HepG2 (cell line): ENCODE measurements around the gene MYO3A.

ENCODE experiments used
- RCOR2 ChIP-seq: IDR thresholded peaks from 2 replicates; pipeline ENCODE4 v1.6.1; 2016; ENCODE audit warnings: missing biosample characterization, missing genetic modification reagents
- ZIK1 ChIP-seq: sonication (generic); formaldehyde crosslinking; IDR thresholded peaks from 2 replicates; pipeline ENCODE4 v1.5.0; 2020; ENCODE audit warnings: mild to moderate bottlenecking, low read depth, missing genetic modification reagents, borderline replicate concordance
- TF ChIP-seq, protein P1 (sequence below): sonication (generic); formaldehyde crosslinking; IDR thresholded peaks from 2 replicates; pipeline ENCODE4 v1.4.0; 2020; ENCODE audit warnings: missing genetic modification reagents

DNA sequence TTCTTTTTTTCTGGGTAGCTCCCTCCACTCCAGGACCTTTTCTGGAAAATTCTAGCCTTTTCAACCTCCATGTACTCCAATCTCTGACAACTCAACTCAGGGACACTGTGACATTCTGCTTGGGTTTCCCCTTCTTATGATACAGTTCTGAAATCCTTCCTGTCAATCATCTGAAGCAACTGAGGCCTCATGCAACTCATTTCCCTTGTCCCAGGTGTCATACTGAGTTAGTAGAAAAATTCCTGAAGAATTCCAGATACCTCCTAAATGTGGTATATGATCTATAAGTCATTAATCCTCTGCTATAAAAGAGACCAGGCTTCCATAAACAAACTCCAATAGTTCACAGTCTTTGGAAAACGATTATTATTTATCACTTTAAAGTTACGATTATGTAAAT, 43.0 kb upstream of the MYO3A start:
- no peak for TF ChIP-seq RCOR2 (CRISPR knock-in tag)
- TF ChIP-seq, protein P1, sequence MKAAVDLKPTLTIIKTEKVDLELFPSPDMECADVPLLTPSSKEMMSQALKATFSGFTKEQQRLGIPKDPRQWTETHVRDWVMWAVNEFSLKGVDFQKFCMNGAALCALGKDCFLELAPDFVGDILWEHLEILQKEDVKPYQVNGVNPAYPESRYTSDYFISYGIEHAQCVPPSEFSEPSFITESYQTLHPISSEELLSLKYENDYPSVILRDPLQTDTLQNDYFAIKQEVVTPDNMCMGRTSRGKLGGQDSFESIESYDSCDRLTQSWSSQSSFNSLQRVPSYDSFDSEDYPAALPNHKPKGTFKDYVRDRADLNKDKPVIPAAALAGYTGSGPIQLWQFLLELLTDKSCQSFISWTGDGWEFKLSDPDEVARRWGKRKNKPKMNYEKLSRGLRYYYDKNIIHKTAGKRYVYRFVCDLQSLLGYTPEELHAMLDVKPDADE = no peak
- no peak for TF ChIP-seq ZIK1 (CRISPR knock-in tag)
